Measurements from ENCODE around the gene ZNF423. TPM values are rescaled to one million over a fixed set of nuclear protein-coding genes. Genes with fewer than 3 reads are reported as not detected.
A peak's percentile ranks its signal among the peaks of the same experiment; 100 is the strongest.

The ZNF423 gene
- total and polyA plus RNA-seq, 2 of the 13 experiments (the other 11 are each of a cell fraction or from before 2014, with no cell fraction given) = 0.07 to 0.31 TPM

DNA sequence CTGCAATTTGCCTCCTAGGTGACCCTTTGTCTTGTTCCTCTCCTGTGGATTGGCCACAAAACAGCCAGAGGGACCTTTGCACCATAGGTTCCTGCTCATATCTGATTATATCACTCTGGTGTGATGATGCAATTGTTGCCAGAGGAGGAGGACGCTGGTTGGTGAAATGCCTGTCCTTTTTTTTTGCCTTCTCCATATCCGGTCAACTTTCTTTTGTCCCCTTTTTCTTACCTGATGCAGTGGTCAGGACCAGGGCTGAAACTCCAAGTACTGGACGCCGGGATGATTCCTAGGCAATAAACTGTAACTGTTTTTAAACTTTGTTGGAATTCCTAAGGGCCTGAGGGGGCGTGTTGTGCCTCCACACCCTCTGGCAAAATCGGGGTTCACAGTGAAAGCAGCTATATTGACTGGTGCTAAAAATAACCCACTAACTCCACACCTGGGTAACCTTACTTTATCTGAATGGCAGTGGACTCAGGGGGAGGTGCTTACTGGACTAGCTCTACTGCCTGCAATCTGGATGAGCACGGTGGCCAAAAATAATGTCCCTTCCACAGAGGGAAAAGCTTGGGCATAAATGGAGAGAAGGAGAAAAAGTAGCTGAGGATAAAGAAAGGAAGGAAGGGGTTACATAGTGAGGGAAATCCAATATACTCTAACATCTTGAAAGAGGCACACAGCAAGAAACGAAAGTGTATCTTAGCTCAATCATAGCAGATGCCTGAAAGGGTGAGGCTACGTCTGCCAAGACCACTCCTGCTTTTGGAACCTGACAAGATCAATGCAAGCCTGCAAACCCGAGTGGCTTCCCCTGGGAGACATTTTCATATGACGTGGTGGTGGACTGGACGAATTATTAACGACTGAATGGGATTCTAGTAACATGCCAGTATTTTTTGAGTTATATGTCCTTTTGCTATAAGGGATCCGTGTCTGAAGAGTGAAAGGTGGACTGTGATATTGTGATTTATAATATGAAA, 28.4 kb upstream of the ZNF423 start (continued):
- TF ChIP-seq SAP130 (CRISPR knock-in tag; IDR thresholded peaks at IDR 0.05; ENCODE audit: low read depth) (peak; percentile 46), SOX5 (CRISPR knock-in tag; IDR thresholded peaks at IDR 0.05; ENCODE audit: borderline replicate concordance) (peak; percentile 72), ATAD3A (CRISPR knock-in tag; IDR thresholded peaks at IDR 0.05) (no peak), FOXJ3 (CRISPR knock-in tag; IDR thresholded peaks at IDR 0.05; ENCODE audit: borderline replicate concordance) (no peak), GTF2F1 (IDR thresholded peaks at IDR 0.05; ENCODE audit: low read length) (no peak), FLYWCH1 (CRISPR knock-in tag; IDR thresholded peaks at IDR 0.05) (no peak), HMG20B (CRISPR knock-in tag; conservative IDR thresholded peaks at IDR 0.05) (no peak), MAF1 (CRISPR knock-in tag; IDR thresholded peaks at IDR 0.05; ENCODE audit: borderline replicate concordance) (no peak), NCOA2 (CRISPR knock-in tag; IDR thresholded peaks at IDR 0.05) (0 out of 2 replicates have a peak, but pooled peaks have one; percentile 51), ZNF709 (CRISPR knock-in tag; IDR thresholded peaks at IDR 0.05) (no peak), SETDB1 (CRISPR knock-in tag; IDR thresholded peaks at IDR 0.05; ENCODE audit: borderline replicate concordance) (no peak), ELF3 (CRISPR knock-in tag; IDR thresholded peaks at IDR 0.05) (0 out of 2 replicates have a peak, but pooled peaks have one; percentile 41), RELA (CRISPR knock-in tag; IDR thresholded peaks at IDR 0.05) (no peak), ZC3H13 (CRISPR knock-in tag; IDR thresholded peaks at IDR 0.05) (no peak), NFIB (CRISPR knock-in tag; IDR thresholded peaks at IDR 0.05; ENCODE audit: borderline replicate concordance) (no peak), ATM (IDR thresholded peaks at IDR 0.05; ENCODE audit: borderline replicate concordance) (no peak), ZFP62 (CRISPR knock-in tag; IDR thresholded peaks at IDR 0.05) (no peak), BHLHE40 (IDR thresholded peaks at IDR 0.05; ENCODE audit: low read length) (no peak), ZNF446 (CRISPR knock-in tag; IDR thresholded peaks at IDR 0.05) (no peak), NCOR1 (IDR thresholded peaks at IDR 0.05; ENCODE audit: borderline replicate concordance, low read length) (peak; percentile 68), ZNF230 (CRISPR knock-in tag; IDR thresholded peaks at IDR 0.05) (0 out of 2 replicates have a peak, but pooled peaks have one; percentile 55), SYNCRIP (IDR thresholded peaks at IDR 0.05; ENCODE audit: insufficient read depth, low read depth, low read length) (no peak), SMC3 (IDR thresholded peaks at IDR 0.05; ENCODE audit: low read length) (no peak)
- TF ChIP-seq, protein P1, sequence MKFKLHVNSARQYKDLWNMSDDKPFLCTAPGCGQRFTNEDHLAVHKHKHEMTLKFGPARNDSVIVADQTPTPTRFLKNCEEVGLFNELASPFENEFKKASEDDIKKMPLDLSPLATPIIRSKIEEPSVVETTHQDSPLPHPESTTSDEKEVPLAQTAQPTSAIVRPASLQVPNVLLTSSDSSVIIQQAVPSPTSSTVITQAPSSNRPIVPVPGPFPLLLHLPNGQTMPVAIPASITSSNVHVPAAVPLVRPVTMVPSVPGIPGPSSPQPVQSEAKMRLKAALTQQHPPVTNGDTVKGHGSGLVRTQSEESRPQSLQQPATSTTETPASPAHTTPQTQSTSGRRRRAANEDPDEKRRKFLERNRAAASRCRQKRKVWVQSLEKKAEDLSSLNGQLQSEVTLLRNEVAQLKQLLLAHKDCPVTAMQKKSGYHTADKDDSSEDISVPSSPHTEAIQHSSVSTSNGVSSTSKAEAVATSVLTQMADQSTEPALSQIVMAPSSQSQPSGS (CRISPR knock-in tag; IDR thresholded peaks at IDR 0.05) = peak; percentile 81
- TF ChIP-seq, protein P2, sequence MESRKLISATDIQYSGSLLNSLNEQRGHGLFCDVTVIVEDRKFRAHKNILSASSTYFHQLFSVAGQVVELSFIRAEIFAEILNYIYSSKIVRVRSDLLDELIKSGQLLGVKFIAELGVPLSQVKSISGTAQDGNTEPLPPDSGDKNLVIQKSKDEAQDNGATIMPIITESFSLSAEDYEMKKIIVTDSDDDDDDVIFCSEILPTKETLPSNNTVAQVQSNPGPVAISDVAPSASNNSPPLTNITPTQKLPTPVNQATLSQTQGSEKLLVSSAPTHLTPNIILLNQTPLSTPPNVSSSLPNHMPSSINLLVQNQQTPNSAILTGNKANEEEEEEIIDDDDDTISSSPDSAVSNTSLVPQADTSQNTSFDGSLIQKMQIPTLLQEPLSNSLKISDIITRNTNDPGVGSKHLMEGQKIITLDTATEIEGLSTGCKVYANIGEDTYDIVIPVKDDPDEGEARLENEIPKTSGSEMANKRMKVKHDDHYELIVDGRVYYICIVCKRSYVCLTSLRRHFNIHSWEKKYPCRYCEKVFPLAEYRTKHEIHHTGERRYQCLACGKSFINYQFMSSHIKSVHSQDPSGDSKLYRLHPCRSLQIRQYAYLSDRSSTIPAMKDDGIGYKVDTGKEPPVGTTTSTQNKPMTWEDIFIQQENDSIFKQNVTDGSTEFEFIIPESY (CRISPR knock-in tag; IDR thresholded peaks at IDR 0.05) = no peak
- TF ChIP-seq, protein P3, sequence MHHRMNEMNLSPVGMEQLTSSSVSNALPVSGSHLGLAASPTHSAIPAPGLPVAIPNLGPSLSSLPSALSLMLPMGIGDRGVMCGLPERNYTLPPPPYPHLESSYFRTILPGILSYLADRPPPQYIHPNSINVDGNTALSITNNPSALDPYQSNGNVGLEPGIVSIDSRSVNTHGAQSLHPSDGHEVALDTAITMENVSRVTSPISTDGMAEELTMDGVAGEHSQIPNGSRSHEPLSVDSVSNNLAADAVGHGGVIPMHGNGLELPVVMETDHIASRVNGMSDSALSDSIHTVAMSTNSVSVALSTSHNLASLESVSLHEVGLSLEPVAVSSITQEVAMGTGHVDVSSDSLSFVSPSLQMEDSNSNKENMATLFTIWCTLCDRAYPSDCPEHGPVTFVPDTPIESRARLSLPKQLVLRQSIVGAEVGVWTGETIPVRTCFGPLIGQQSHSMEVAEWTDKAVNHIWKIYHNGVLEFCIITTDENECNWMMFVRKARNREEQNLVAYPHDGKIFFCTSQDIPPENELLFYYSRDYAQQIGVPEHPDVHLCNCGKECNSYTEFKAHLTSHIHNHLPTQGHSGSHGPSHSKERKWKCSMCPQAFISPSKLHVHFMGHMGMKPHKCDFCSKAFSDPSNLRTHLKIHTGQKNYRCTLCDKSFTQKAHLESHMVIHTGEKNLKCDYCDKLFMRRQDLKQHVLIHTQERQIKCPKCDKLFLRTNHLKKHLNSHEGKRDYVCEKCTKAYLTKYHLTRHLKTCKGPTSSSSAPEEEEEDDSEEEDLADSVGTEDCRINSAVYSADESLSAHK (CRISPR knock-in tag; IDR thresholded peaks at IDR 0.05; ENCODE audit: borderline replicate concordance) = no peak

Data from HepG2 (cell line).